B cell (primary cell): ENCODE measurements around the gene ENOX1. TPM values are rescaled to one million over a fixed set of nuclear protein-coding genes. Genes with fewer than 3 reads are reported as not detected.

Source experiments
- ATAC-seq: fragments of 200-7000 bp; cut with Tn5 transposase; one replicate; pipeline ENCODE4 v1.10.0; 2021; ENCODE audit warnings: low read depth, mild to moderate bottlenecking, moderate number of reproducible peaks, moderate library complexity
- CTCF ChIA-PET: fragments of 350-600 bp; sonication (Branson Sonifier 250); formaldehyde crosslinking; loops from one replicate; lab custom pipeline; 2021; ENCODE audit warnings: antibody characterized with exemption, inconsistent platforms; lab: Charles Lee
- POLR2A ChIA-PET: fragments of 350-600 bp; sonication (Branson Sonifier 250); formaldehyde crosslinking; loops from one replicate; lab custom pipeline; 2021; ENCODE audit warnings: antibody characterized with exemption; lab: Charles Lee
- DNase-seq: peaks from one replicate; pipeline ENCODE4 v3.0.0; 2013
- H2AFZ ChIP-seq: 2 replicates; pipeline ENCODE4 v1.6.1; 2012; ENCODE audit warnings: mild to moderate bottlenecking, low read depth, low read length; ENCODE audit not compliant: insufficient read depth, poor library complexity, severe bottlenecking
- H3K27ac ChIP-seq, 2 donors: 1 replicate in 1 of 2; 2 replicates in 1 of 2; pipeline ENCODE4 v1.5.1; 2012 to 2013; ENCODE audit warnings: low read length in 2 of 2, mild to moderate bottlenecking in 2 of 2, moderate library complexity in 1 of 2
- H3K27me3 ChIP-seq, 4 experiments: fragments of 200-600 bp in 1 of 4; sonication (generic) in 1 of 4; replicated peaks in 1 of 4; 1 replicate in 2 of 4; 2 replicates in 2 of 4; pipeline versions ENCODE4 v1.6.1 to v1.7.0; 2013 to 2016; ENCODE audit warnings: low read length in 3 of 4, mild to moderate bottlenecking in 2 of 4, mixed read lengths in 1 of 4, moderate library complexity in 1 of 4; ENCODE audit not compliant: insufficient read depth in 4 of 4, control insufficient read depth in 3 of 4; ENCODE audit errors: control extremely low read depth in 1 of 4
- H3K36me3 ChIP-seq, 2 experiments: replicated peaks in 1 of 2; 1 replicate in 1 of 2; 2 replicates in 1 of 2; pipeline versions ENCODE4 v1.6.1 to v1.7.1; 2013; ENCODE audit warnings: low read length in 1 of 2; ENCODE audit not compliant: insufficient read depth in 2 of 2, control insufficient read depth in 1 of 2; ENCODE audit errors: control extremely low read depth in 1 of 2, extremely low read depth in 1 of 2
- H3K4me1 ChIP-seq, 2 donors: fragments of 200-600 bp in 1 of 2; sonication (generic) in 1 of 2; 1 replicate in 1 of 2; 2 replicates in 1 of 2; pipeline versions ENCODE4 v1.5.1 to v1.6.1; 2013 to 2017; ENCODE audit warnings: low read length in 2 of 2; ENCODE audit not compliant: control insufficient read depth in 2 of 2, insufficient read depth in 2 of 2
- H3K4me2 ChIP-seq: replicated peaks from 2 replicates; pipeline ENCODE3; 2012; ENCODE audit warnings: mild to moderate bottlenecking, low read depth, low read length; ENCODE audit not compliant: poor library complexity, severe bottlenecking
- H3K4me3 ChIP-seq, 5 experiments: fragments of 200-600 bp in 1 of 5; sonication (generic) in 1 of 5; 1 replicate in 3 of 5; 2 replicates in 2 of 5; pipeline versions ENCODE4 v1.5.1 to v1.7.0; 2011 to 2016; ENCODE audit warnings: low read length in 4 of 5, mild to moderate bottlenecking in 4 of 5, low read depth in 2 of 5, control low read depth in 1 of 5, moderate library complexity in 1 of 5; ENCODE audit not compliant: insufficient read depth in 1 of 5; ENCODE audit errors: control extremely low read depth in 1 of 5, extremely low read depth in 1 of 5
- H3K79me2 ChIP-seq: fragments of 200-600 bp; sonication (generic); one replicate; pipeline ENCODE4 v1.6.0; 2016; ENCODE audit warnings: low read length; ENCODE audit not compliant: control insufficient read depth, insufficient read depth
- H3K9ac ChIP-seq: fragments of 200-600 bp; sonication (generic); 2 replicates; pipeline ENCODE4 v1.6.1; 2017; ENCODE audit warnings: mild to moderate bottlenecking, low read length, moderate library complexity
- H3K9me3 ChIP-seq, 3 donors: one replicate each; pipeline versions ENCODE4 v1.6.1 to v1.7.1; 2013; ENCODE audit warnings: low read length in 2 of 3; ENCODE audit not compliant: control insufficient read depth in 2 of 3, insufficient read depth in 1 of 3; ENCODE audit errors: control extremely low read depth in 1 of 3
- H4K20me1 ChIP-seq: 2 replicates; pipeline ENCODE4 v1.6.0; 2012; ENCODE audit warnings: mild to moderate bottlenecking, low read length; ENCODE audit not compliant: insufficient read depth, control insufficient read depth, poor library complexity, severe bottlenecking
- H3K27ac Mint-ChIP-seq: one replicate; pipeline ENCODE4 v1.8.0; 2021; ENCODE audit warnings: mixed read lengths
- H3K27me3 Mint-ChIP-seq: one replicate; pipeline ENCODE4 v1.8.0; 2021; ENCODE audit warnings: mixed read lengths
- H3K4me1 Mint-ChIP-seq: one replicate; pipeline ENCODE4 v1.8.0; 2021; ENCODE audit warnings: mixed read lengths
- H3K4me3 Mint-ChIP-seq: one replicate; pipeline ENCODE4 v1.8.0; 2021; ENCODE audit warnings: mixed read lengths
- H3K9me3 Mint-ChIP-seq: one replicate; pipeline ENCODE4 v1.8.0; 2022; ENCODE audit warnings: mixed read lengths; ENCODE audit not compliant: insufficient read depth
- EZH2 ChIP-seq: IDR thresholded peaks from 2 replicates; pipeline ENCODE4 v1.6.1; 2012; ENCODE audit warnings: borderline replicate concordance, low read depth, mild to moderate bottlenecking, moderate library complexity, low read length; ENCODE audit not compliant: insufficient read depth, poor library complexity, severe bottlenecking
- WGBS: methylation state at CpG from one replicate; pipeline ENCODE4 v1.1.5; 2013; ENCODE audit warnings: missing lambda C conversion rate; ENCODE audit not compliant: insufficient coverage; 5-methylcytosine and 5-hydroxymethylcytosine counted together
- intact Hi-C: fragments of 100-400 bp; cut with micrococcal nuclease; formaldehyde crosslinking; loops from one replicate; pipeline ENCODE4 v1.10.0; 2022
- polyA plus RNA-seq: library from polyadenylated mRNA; depleted of rRNA; stranded (reverse); fragments of >200 nt; gene quantifications from 2 replicates; pipeline ENCODE4 v1.2.3, GENCODE V29; 2012
- total RNA-seq, 2 donors: library from RNA; stranded (reverse); fragments of 120-200 nt in 1 of 2; gene quantifications; 1 replicate in 1 of 2; 2 replicates in 1 of 2; pipeline versions ENCODE4 v1.2.3 to v1.2.4, GENCODE V29; 2013 to 2022
- TF ChIP-seq, protein P1 (sequence below): fragments of 200-600 bp; IDR thresholded peaks from one replicate; pipeline ENCODE4 v1.8.0; 2022; ENCODE audit warnings: antibody characterized with exemption, mild to moderate bottlenecking

The ENOX1 gene
- total and polyA plus RNA-seq, 2 donors (not counting 1 experiment from before 2014, with no cell fraction given) = not detected

- no peaks in the 10 kb centered on the region for H3K27me3 ChIP-seq
- Mint-ChIP-seq H3K9me3 (no peaks in the 10 kb centered on the region), H3K4me1 (no peaks in the 10 kb centered on the region), H3K27ac (no peak overlapping the region), H3K4me3 (no peak overlapping the region), H3K27me3 (peaks cover 10% of the 10 kb centered on the region)
- H3K79me2 ChIP-seq = no peaks in the 10 kb centered on the region
- H3K9me3 ChIP-seq = no peaks in the 10 kb centered on the region
- no peak overlapping the region for H3K27ac ChIP-seq
- H3K4me1 ChIP-seq = no peaks in the 10 kb centered on the region
- no peak overlapping the region for H3K4me2 ChIP-seq
- H4K20me1 ChIP-seq = no peaks in the 10 kb centered on the region
- ChIA-PET POLR2A (no interaction called here), CTCF (interaction anchor here (1.2 to 3.6 kb wide), 7 partner anchors 11 to 1472 kb away, joined by 3 to 18 read pairs (median 6); no protein-coding TSS in a partner anchor)
- DNase-seq = no peak
- WGBS = 92% methylated on average over 6 of the region's 6 CpGs
- TF ChIP-seq, protein P1, sequence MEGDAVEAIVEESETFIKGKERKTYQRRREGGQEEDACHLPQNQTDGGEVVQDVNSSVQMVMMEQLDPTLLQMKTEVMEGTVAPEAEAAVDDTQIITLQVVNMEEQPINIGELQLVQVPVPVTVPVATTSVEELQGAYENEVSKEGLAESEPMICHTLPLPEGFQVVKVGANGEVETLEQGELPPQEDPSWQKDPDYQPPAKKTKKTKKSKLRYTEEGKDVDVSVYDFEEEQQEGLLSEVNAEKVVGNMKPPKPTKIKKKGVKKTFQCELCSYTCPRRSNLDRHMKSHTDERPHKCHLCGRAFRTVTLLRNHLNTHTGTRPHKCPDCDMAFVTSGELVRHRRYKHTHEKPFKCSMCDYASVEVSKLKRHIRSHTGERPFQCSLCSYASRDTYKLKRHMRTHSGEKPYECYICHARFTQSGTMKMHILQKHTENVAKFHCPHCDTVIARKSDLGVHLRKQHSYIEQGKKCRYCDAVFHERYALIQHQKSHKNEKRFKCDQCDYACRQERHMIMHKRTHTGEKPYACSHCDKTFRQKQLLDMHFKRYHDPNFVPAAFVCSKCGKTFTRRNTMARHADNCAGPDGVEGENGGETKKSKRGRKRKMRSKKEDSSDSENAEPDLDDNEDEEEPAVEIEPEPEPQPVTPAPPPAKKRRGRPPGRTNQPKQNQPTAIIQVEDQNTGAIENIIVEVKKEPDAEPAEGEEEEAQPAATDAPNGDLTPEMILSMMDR = no peak
- no peak for TF ChIP-seq EZH2
- no peak overlapping the region for H3K9ac ChIP-seq
- H2AFZ ChIP-seq = no peak overlapping the region
- no peak overlapping the region for H3K4me3 ChIP-seq
- no peaks in the 10 kb centered on the region for H3K36me3 ChIP-seq
- ATAC-seq = no peak
- intact Hi-C loops = loop anchor here (2.0 kb wide), 1 partner anchor 837 kb away; no protein-coding TSS in a partner anchor
Measured at GRCh38 chr13:43805681-43806128, 18.9 kb upstream of the ENOX1 start.

DNA sequence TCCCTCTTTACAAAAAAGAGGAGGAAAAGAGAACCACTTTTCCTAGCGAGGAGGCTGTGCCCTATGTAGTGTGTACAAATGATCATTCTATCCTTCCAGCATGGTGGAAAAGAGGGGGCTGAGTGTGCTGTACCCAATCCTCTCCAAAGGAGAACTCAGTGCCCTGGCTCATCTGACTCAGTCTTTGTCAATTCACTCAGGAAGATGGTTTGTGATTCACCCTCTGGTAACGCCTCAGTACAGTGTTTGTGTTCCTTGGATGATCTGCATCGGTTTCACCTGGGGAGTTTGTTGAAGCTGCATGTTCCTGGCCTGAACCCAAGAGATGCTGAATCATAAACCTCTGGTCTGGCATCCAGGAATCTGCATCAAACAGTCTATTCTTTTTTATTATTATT lies 18.3 kb upstream of the ENOX1 start:
- H4K20me1 ChIP-seq = no peaks in the 10 kb centered on the region
- H3K36me3 ChIP-seq = no peaks in the 10 kb centered on the region
- no peaks in the 10 kb centered on the region for H3K4me1 ChIP-seq
- no peaks in the 10 kb centered on the region for H3K9me3 Mint-ChIP-seq
- no peak overlapping the region for H3K4me2 ChIP-seq
- H3K27me3 ChIP-seq = no peaks in the 10 kb centered on the region
- 86% methylated on average over 1 of the region's 3 CpGs for WGBS
- peaks cover 10% of the 10 kb centered on the region for H3K27me3 Mint-ChIP-seq
- ATAC-seq (no peak), DNase-seq (no peak)
- TF ChIP-seq, protein P1 = no peak
- TF ChIP-seq EZH2 = no peak
- H3K4me1 Mint-ChIP-seq = no peaks in the 10 kb centered on the region
- no peak overlapping the region for H3K4me3 ChIP-seq
- H3K9ac ChIP-seq = no peak overlapping the region
- H3K27ac ChIP-seq = no peak overlapping the region
- ChIA-PET POLR2A (no interaction called here), CTCF (interaction anchor here (0.6 to 3.6 kb wide), 13 partner anchors 10 to 1471 kb away, joined by 3 to 45 read pairs (median 5); no protein-coding TSS in a partner anchor)
- H2AFZ ChIP-seq = no peak overlapping the region
- no peaks in the 10 kb centered on the region for H3K79me2 ChIP-seq
- intact Hi-C loops = loop anchor here (2.0 kb wide), 1 partner anchor 836 kb away; no protein-coding TSS in a partner anchor
- no peak overlapping the region for H3K27ac Mint-ChIP-seq
- H3K9me3 ChIP-seq = no peaks in the 10 kb centered on the region
- H3K4me3 Mint-ChIP-seq = no peak overlapping the region
